HFFc6 (cell line): ENCODE results near the gene PRKCE. TPM values are rescaled to one million over a fixed set of nuclear protein-coding genes. Genes with fewer than 3 reads are reported as not detected.
A peak's percentile ranks its signal among the peaks of the same experiment; 100 is the strongest.

ENCODE experiments used
- DNase-seq: peaks from one replicate; pipeline ENCODE4 v3.0.0-alpha.2; 2018
- H3K27ac Mint-ChIP-seq: 2 replicates; pipeline ENCODE4 v1.8.0; 2020; ENCODE audit warnings: mild to moderate bottlenecking, mixed read lengths
- H3K27me3 Mint-ChIP-seq: 2 replicates; pipeline ENCODE4 v1.8.0; 2021; ENCODE audit warnings: mild to moderate bottlenecking, moderate library complexity, mixed read lengths; ENCODE audit not compliant: insufficient read depth
- H3K36me3 Mint-ChIP-seq: 2 replicates; pipeline ENCODE4 v1.8.0; 2021; ENCODE audit warnings: low read depth, mixed read lengths
- H3K4me1 Mint-ChIP-seq: 2 replicates; pipeline ENCODE4 v1.8.0; 2020; ENCODE audit warnings: low read depth, mixed read lengths
- H3K4me3 Mint-ChIP-seq: 2 replicates; pipeline ENCODE4 v1.8.0; 2020; ENCODE audit warnings: mild to moderate bottlenecking, moderate library complexity, mixed read lengths
- H3K9me3 Mint-ChIP-seq: 2 replicates; pipeline ENCODE4 v1.8.0; 2020; ENCODE audit warnings: mild to moderate bottlenecking, mixed read lengths
- CTCF ChIP-seq: fragments of 200-600 bp; sonication (generic); IDR thresholded peaks from 2 replicates; pipeline ENCODE4 v1.5.0; 2021; ENCODE audit warnings: antibody characterized with exemption, mild to moderate bottlenecking
- total RNA-seq, 6 experiments: library from RNA; stranded (reverse); fragmentation: NEBNext Ultra II Directional; extraction: Animal tissue kit (Norgen Biotek cat#: 25700); gene quantifications; 2 replicates in 1 of 6; 3 replicates in 5 of 6; pipeline ENCODE4 v1.2.3, GENCODE V29; 2021

Gene PRKCE
- total RNA-seq, 6 experiments from 2014 or later, result 10.8 to 13.7 (median 12.0) TPM

- no peak for DNase-seq
- no peak for TF ChIP-seq CTCF
- H3K9me3 Mint-ChIP-seq, result no peaks in the 10 kb centered on the region
- H3K27ac Mint-ChIP-seq, result no peak overlapping the region
- H3K27me3 Mint-ChIP-seq, result no peaks in the 10 kb centered on the region
- H3K4me1 Mint-ChIP-seq, result peaks cover 8% of the 10 kb centered on the region; the same call in 1 of the 2 replicates
- H3K36me3 Mint-ChIP-seq, result peaks cover 7% of the 10 kb centered on the region; the same call in 1 of the 2 replicates
- H3K4me3 Mint-ChIP-seq, result no peak overlapping the region
Observed at GRCh38 chr2:45919160-45919650, 267.7 kb downstream of the PRKCE start.

- Mint-ChIP-seq H3K9me3 (no peaks in the 10 kb centered on the region), H3K4me1 (peaks cover 12% of the 10 kb centered on the region; the same call in 1 of the 2 replicates), H3K27me3 (no peaks in the 10 kb centered on the region), H3K36me3 (peaks cover 7% of the 10 kb centered on the region; the same call in 1 of the 2 replicates), H3K4me3 (no peak overlapping the region), H3K27ac (no peak overlapping the region)
- no peak for TF ChIP-seq CTCF
- no peak for DNase-seq
Observed at GRCh38 chr2:45919711-45920111, 268.2 kb downstream of the PRKCE start.

GRCh38 chr2:45921921-45922320 is 270.4 kb downstream of the PRKCE start:
- H3K36me3 Mint-ChIP-seq, result peaks cover 1% of the 10 kb centered on the region; the same call in 1 of the 2 replicates
- peaks cover 15% of the 10 kb centered on the region; the same call in 1 of the 2 replicates for H3K4me1 Mint-ChIP-seq
- no peaks in the 10 kb centered on the region for H3K27me3 Mint-ChIP-seq
- H3K9me3 Mint-ChIP-seq, result no peaks in the 10 kb centered on the region
- H3K4me3 Mint-ChIP-seq, result no peak overlapping the region
- DNase-seq, result no peak
- no peak for TF ChIP-seq CTCF
- H3K27ac Mint-ChIP-seq, result no peak overlapping the region

GRCh38 chr2:45922577-45922988 is 271.1 kb downstream of the PRKCE start:
- H3K36me3 Mint-ChIP-seq, result no peaks in the 10 kb centered on the region
- TF ChIP-seq CTCF, result no peak
- H3K27ac Mint-ChIP-seq, result no peak overlapping the region
- no peak overlapping the region for H3K4me3 Mint-ChIP-seq
- DNase-seq, result peak; percentile 3
- no peaks in the 10 kb centered on the region for H3K9me3 Mint-ChIP-seq
- H3K27me3 Mint-ChIP-seq, result no peaks in the 10 kb centered on the region
- peaks cover 15% of the 10 kb centered on the region; the same call in 1 of the 2 replicates for H3K4me1 Mint-ChIP-seq

- no peaks in the 10 kb centered on the region for H3K27me3 Mint-ChIP-seq
- no peaks in the 10 kb centered on the region for H3K36me3 Mint-ChIP-seq
- TF ChIP-seq CTCF, result no peak
- no peaks in the 10 kb centered on the region for H3K9me3 Mint-ChIP-seq
- peaks cover 15% of the 10 kb centered on the region; the same call in 1 of the 2 replicates for H3K4me1 Mint-ChIP-seq
- no peak overlapping the region for H3K4me3 Mint-ChIP-seq
- no peak overlapping the region for H3K27ac Mint-ChIP-seq
- DNase-seq, result no peak
Observed at GRCh38 chr2:45923701-45924100, 272.2 kb downstream of the PRKCE start.

- Mint-ChIP-seq H3K27me3 (no peaks in the 10 kb centered on the region), H3K27ac (no peak overlapping the region), H3K36me3 (0 out of 2 replicates have a peak, but pooled peaks cover 5% of the 10 kb centered on the region), H3K4me1 (peaks cover 23% of the 10 kb centered on the region), H3K4me3 (no peak overlapping the region), H3K9me3 (no peaks in the 10 kb centered on the region)
- no peak for TF ChIP-seq CTCF
- DNase-seq, result no peak
Observed at GRCh38 chr2:45925026-45925425, 273.6 kb downstream of the PRKCE start.
